K562 (cell line): ENCODE results near the gene RSPRY1. TPM values are rescaled to one million over a fixed set of nuclear protein-coding genes. Genes with fewer than 3 reads are reported as not detected.
A peak's percentile ranks its signal among the peaks of the same experiment; 100 is the strongest.

Experiments used
- ATAC-seq: fragments of 200-7000 bp; cut with Tn5 transposase; 3 replicates; pipeline ENCODE4 v1.9.1; 2020; ENCODE audit warnings: moderate library complexity
- BruUV-seq: library from RNA; stranded (reverse); fragments of 400-500 nt; replicated peaks from 2 replicates; lab custom pipeline; 2021; lab: Mats Ljungman, UMichigan
- CTCF ChIA-PET: fragments of 300-600 bp; formaldehyde crosslinking; extraction: SDS; loops from one replicate; lab custom pipeline; 2021; ENCODE audit warnings: low intra/inter-chr PET ratio; lab: Yijun Ruan, JAX
- POLR2A ChIA-PET: fragments of 300-600, 350-650 bp; sonication (Branson Sonifier 250); formaldehyde crosslinking; extraction: SDS; loops from one replicate; lab custom pipeline; 2021; ENCODE audit warnings: antibody characterized with exemption, inconsistent platforms; lab: Yijun Ruan, JAX
- DNase-seq, 4 experiments: peaks; one replicate each; pipeline versions ENCODE4 v3.0.0 to v3.0.0-alpha.2; 2011 to 2018; ENCODE audit warnings: low spot score in 3 of 4, mixed read lengths in 3 of 4; ENCODE audit errors: extremely low read depth in 1 of 4
- FAIRE-seq: peaks from 2 replicates; lab custom pipeline; 2011; peaks lifted over from hg19 to GRCh38; lab: Jason Lieb, UNC
- H2AFZ ChIP-seq: 2 replicates; pipeline ENCODE4 v1.6.0; 2011; ENCODE audit warnings: low read depth, low read length, control low read depth, inconsistent platforms
- H3K27ac ChIP-seq: fragments of 200-600 bp; 3 replicates; pipeline ENCODE4 v1.8.0; 2011; ENCODE audit warnings: low read depth, mild to moderate bottlenecking, control low read depth, inconsistent platforms, low read length, moderate library complexity, mixed read lengths; ENCODE audit errors: extremely low read depth
- H3K27me3 ChIP-seq, 2 experiments: fragments of 300-600 bp in 1 of 2; 2 replicates in 1 of 2; 3 replicates in 1 of 2; pipeline versions ENCODE4 v1.6.0 to v1.8.0; 2011; ENCODE audit warnings: inconsistent platforms in 2 of 2, low read length in 2 of 2, mild to moderate bottlenecking in 1 of 2, mixed read lengths in 1 of 2, moderate library complexity in 1 of 2; ENCODE audit not compliant: control insufficient read depth in 2 of 2, insufficient read depth in 2 of 2
- H3K36me3 ChIP-seq: fragments of 300-600 bp; 3 replicates; pipeline ENCODE4 v1.8.0; 2011; ENCODE audit warnings: mild to moderate bottlenecking, low read length, inconsistent platforms; ENCODE audit not compliant: control insufficient read depth, insufficient read depth
- H3K4me1 ChIP-seq, 2 experiments: fragments of 200-600 bp in 1 of 2; replicated peaks in 1 of 2; 2 replicates in 1 of 2; 3 replicates in 1 of 2; pipeline versions ENCODE4 v1.5.1 to v1.8.0; 2011; ENCODE audit warnings: inconsistent platforms in 2 of 2, low read length in 2 of 2, mild to moderate bottlenecking in 1 of 2, mixed read lengths in 1 of 2, moderate library complexity in 1 of 2; ENCODE audit not compliant: control insufficient read depth in 2 of 2, insufficient read depth in 2 of 2
- H3K4me2 ChIP-seq: 2 replicates; pipeline ENCODE4 v1.6.1; 2011; ENCODE audit warnings: low read length, control low read depth, inconsistent platforms, mixed read lengths; ENCODE audit not compliant: insufficient read depth
- H3K4me3 ChIP-seq: fragments of 200-600 bp; sonication (generic), shearing (Covaris generic); 2 replicates; pipeline ENCODE4 v1.5.1; 2016; ENCODE audit warnings: control low read depth, inconsistent platforms
- H3K79me2 ChIP-seq: fragments of 200-600 bp; 3 replicates; pipeline ENCODE4 v1.8.0; 2011; ENCODE audit warnings: low read length, inconsistent platforms; ENCODE audit not compliant: control insufficient read depth, insufficient read depth
- H3K9ac ChIP-seq, 2 experiments: 2 replicates each; pipeline versions ENCODE4 v1.6.0 to v1.6.1; 2011; ENCODE audit warnings: low read depth in 2 of 2, low read length in 2 of 2, control low read depth in 1 of 2, inconsistent platforms in 1 of 2, mild to moderate bottlenecking in 1 of 2, mixed read lengths in 1 of 2; ENCODE audit not compliant: insufficient read depth in 1 of 2
- H3K9me1 ChIP-seq: one replicate; pipeline ENCODE4 v1.6.0; 2011; ENCODE audit warnings: inconsistent platforms, mild to moderate bottlenecking, low read length, moderate library complexity; ENCODE audit not compliant: control insufficient read depth, insufficient read depth
- H3K9me3 ChIP-seq: replicated peaks from 2 replicates; pipeline ENCODE4 v1.5.1; 2011; ENCODE audit warnings: low read depth, low read length, inconsistent platforms; ENCODE audit not compliant: control insufficient read depth, insufficient read depth
- H4K20me1 ChIP-seq: replicated peaks from 2 replicates; pipeline ENCODE4 v1.6.1; 2011; ENCODE audit warnings: low read length, inconsistent platforms, mixed read lengths; ENCODE audit not compliant: control insufficient read depth, insufficient read depth
- ETV1 ChIP-seq: fragments of 450-650 bp; conservative IDR thresholded peaks from 2 replicates; pipeline ENCODE4 v1.6.1; 2016; ENCODE audit warnings: missing genetic modification characterization, control low read depth, low read depth, missing compliant biosample characterization
- GABPA ChIP-seq: fragments of 200-800 bp; sonication (Bioruptor generic); conservative IDR thresholded peaks from 2 replicates; pipeline ENCODE4 v1.6.1; 2016; ENCODE audit warnings: low read depth, missing genetic modification characterization, missing compliant biosample characterization
- KAT7 ChIP-seq: sonication (generic); formaldehyde crosslinking; IDR thresholded peaks from 2 replicates; pipeline ENCODE4 v1.8.0; 2022; ENCODE audit warnings: missing genetic modification reagents, mild to moderate bottlenecking, borderline replicate concordance
- NRF1 ChIP-seq, 2 experiments: fragments of 450-650 bp; IDR thresholded peaks in 1 of 2; conservative IDR thresholded peaks in 1 of 2; 2 replicates each; pipeline ENCODE4 v1.6.1; 2014; ENCODE audit warnings: mild to moderate bottlenecking in 2 of 2
- SIN3B ChIP-seq: fragments of 450-650 bp; IDR thresholded peaks from 2 replicates; pipeline ENCODE4 v1.6.1; 2017; ENCODE audit warnings: low read depth, mild to moderate bottlenecking, moderate library complexity
- ZC3H11A ChIP-seq: IDR thresholded peaks from 2 replicates; pipeline ENCODE4 v1.6.1; 2012; ENCODE audit warnings: low read depth, low read length, improper control_type of control experiment
- WGBS: fragments of 100-300 bp; shearing (Covaris generic); methylation state at CpG from one replicate; pipeline ENCODE4 v1.1.6; 2016; ENCODE audit warnings: low coverage, mixed read lengths; ENCODE audit not compliant: insufficient coverage; ENCODE audit errors: missing lambda C conversion rate; 5-methylcytosine and 5-hydroxymethylcytosine counted together
- in situ Hi-C: fragments of 300-500 bp; cut with MboI; formaldehyde crosslinking; loops from 4 replicates; pipeline ENCODE4 v1.15.0; 2018; ENCODE audit warnings: inconsistent platforms, mixed read lengths
- intact Hi-C: fragments of 100-400 bp; cut with micrococcal nuclease; formaldehyde crosslinking; loops from 2 replicates; pipeline ENCODE4 v1.14.2; 2022
- polyA plus RNA-seq, 8 experiments: library from polyadenylated mRNA; depleted of rRNA in 4 of 8; stranded (reverse) in 5 of 8; unstranded in 3 of 8; fragments of >200 nt; fragmentation: Nextera tagmentation in 2 of 8; fragmentation: Illumina TruSeq in 1 of 8; extraction: Ambion mirVana in 2 of 8; extraction: Trizol in 1 of 8; gene quantifications; 2 replicates each; pipeline versions ENCODE4 v1.2.1 to v1.2.3, GENCODE V29; 2011 to 2014; ENCODE audit warnings: inconsistent platforms in 1 of 8, missing spikeins in 1 of 8
- total RNA-seq, 7 experiments: library from RNA; depleted of rRNA in 6 of 7; stranded (reverse); fragments of >200 nt in 6 of 7; fragmentation: Illumina TruSeq in 2 of 7; extraction: Trizol in 2 of 7; gene quantifications; 2 replicates each; pipeline versions ENCODE4 v1.2.1 to v1.2.3, GENCODE V29; 2011 to 2021; ENCODE audit warnings: low replicate concordance in 1 of 7
- TF ChIP-seq, protein P1 (sequence below), 3 experiments: IDR thresholded peaks in 2 of 3; conservative IDR thresholded peaks in 1 of 3; 2 replicates each; pipeline ENCODE4 v1.5.1; 2011 to 2012; ENCODE audit warnings: low read length in 3 of 3, mild to moderate bottlenecking in 3 of 3, control low read depth in 2 of 3, improper control_type of control experiment in 1 of 3, inconsistent platforms in 1 of 3, low read depth in 1 of 3, mixed read lengths in 1 of 3, moderate library complexity in 1 of 3; ENCODE audit not compliant: insufficient read depth in 2 of 3

The RSPRY1 gene
- total and polyA plus RNA-seq, 9 of the 15 experiments (the other 6 are each of a cell fraction or from before 2014, with no cell fraction given) = 10.2 to 27.8 (median 20.8) TPM

DNA sequence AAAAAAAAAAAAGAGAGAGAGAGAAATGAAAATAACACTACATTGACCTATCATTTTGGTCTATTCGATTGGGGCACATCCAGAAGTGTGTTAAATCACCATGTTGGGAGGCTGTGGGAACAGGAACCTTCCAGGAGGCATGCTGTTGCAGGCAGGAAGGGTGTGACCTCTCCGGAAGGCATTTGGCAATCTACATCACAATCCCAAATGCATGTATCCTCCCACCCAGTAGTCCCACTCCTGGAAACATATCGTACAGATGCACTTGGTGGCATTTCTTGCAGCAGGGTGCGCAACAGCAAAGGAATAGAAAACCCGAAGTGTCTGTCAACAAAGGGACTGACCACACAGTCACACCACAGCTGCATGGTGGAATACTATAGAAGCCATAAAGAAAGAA is 90.5 kb downstream of the RSPRY1 start:
- TF ChIP-seq, protein P1, sequence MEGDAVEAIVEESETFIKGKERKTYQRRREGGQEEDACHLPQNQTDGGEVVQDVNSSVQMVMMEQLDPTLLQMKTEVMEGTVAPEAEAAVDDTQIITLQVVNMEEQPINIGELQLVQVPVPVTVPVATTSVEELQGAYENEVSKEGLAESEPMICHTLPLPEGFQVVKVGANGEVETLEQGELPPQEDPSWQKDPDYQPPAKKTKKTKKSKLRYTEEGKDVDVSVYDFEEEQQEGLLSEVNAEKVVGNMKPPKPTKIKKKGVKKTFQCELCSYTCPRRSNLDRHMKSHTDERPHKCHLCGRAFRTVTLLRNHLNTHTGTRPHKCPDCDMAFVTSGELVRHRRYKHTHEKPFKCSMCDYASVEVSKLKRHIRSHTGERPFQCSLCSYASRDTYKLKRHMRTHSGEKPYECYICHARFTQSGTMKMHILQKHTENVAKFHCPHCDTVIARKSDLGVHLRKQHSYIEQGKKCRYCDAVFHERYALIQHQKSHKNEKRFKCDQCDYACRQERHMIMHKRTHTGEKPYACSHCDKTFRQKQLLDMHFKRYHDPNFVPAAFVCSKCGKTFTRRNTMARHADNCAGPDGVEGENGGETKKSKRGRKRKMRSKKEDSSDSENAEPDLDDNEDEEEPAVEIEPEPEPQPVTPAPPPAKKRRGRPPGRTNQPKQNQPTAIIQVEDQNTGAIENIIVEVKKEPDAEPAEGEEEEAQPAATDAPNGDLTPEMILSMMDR (IDR thresholded peaks at IDR 0.05 in 2 of 3, conservative IDR thresholded peaks at IDR 0.05 in 1 of 3; ENCODE audit: insufficient read depth in 2 of 3, low read depth in 1 of 3, low read length in 3 of 3) = 0 out of 6 replicates have a peak, but pooled peaks of 1 of the 3 experiments have one; percentile 9
- 0 out of 2 replicates have a peak, but pooled peaks have one; percentile 24 for TF ChIP-seq GABPA
- TF ChIP-seq KAT7 (CRISPR knock-in tag) = no peak
- peak; percentile 44 for TF ChIP-seq ETV1
- TF ChIP-seq NRF1 (conservative IDR thresholded peaks at IDR 0.05 in 1 of 2, IDR thresholded peaks at IDR 0.05 in 1 of 2) = peak in 1 of 2 experiments; percentile 24; a peak in 3 of 4 replicates
- no peak for TF ChIP-seq ZC3H11A
- no peak for TF ChIP-seq SIN3B
- no peak for FAIRE-seq
- Histone ChIP-seq H2AFZ (peak overlapping the region; percentile 2; the same call in 1 of the 2 replicates), H4K20me1 (0 out of 2 replicates have a peak, but pooled peaks cover 3% of the 10 kb centered on the region), H3K9ac (no peak overlapping the region), H3K79me2 (no peaks in the 10 kb centered on the region), H3K9me1 (no peaks in the 10 kb centered on the region), H3K36me3 (no peaks in the 10 kb centered on the region), H3K4me2 (no peak overlapping the region), H3K4me3 (no peak overlapping the region), H3K27ac (no peak overlapping the region), H3K9me3 (no peaks in the 10 kb centered on the region), H3K27me3 (no peaks in the 10 kb centered on the region; a peak in 1 of 5 replicates), H3K4me1 (peaks cover 5 to 7% of the 10 kb centered on the region in 2 experiments; a peak in 3 of 5 replicates)
- POLR2A ChIA-PET = no interaction called here
- no TSS peak for BruUV-seq
- intact Hi-C loops (no loop called here), in situ Hi-C loops (no loop called here)
- DNase-seq = no peak
- CTCF ChIA-PET = no interaction called here
- WGBS = 13% methylated on average over 5 of the region's 5 CpGs
- ATAC-seq = no peak; the same call in 2 of the 3 replicates
